ENCODE data around the gene NACA2.

The NACA2 gene

DNA sequence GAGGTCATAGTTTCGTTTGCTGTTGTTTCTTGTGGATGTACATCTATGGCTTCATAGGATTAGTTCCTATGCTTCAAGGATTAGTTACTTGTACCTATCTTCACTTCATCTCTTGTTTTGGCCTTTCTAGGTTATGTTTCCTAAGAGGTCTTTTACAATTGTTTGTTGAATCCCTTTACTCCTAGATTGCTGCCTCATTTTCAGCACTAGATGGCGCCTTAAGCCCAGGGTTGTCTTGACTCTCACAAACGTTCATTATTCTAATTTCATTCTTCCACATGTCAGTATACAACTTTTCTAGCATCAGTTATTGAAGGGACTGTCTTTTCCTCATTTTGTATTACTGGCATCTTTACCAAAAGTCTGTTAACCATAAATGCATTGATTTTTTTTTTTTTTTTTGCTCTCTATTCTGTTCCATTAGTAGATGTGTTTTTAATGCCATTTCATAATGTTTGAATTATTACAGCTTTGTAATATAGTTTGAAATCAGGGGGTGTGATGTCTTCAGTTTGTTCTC is 45.0 kb upstream of the NACA2 start:
- Histone ChIP-seq H3K27me3 (ENCODE audit: insufficient read depth, low read length, poor library complexity) (no peaks in the 10 kb centered on the region), H2AFZ (ENCODE audit: low read depth, low read length) (no peak overlapping the region), H3K4me2 (ENCODE audit: insufficient read depth, low read length) (no peak overlapping the region), H3K36me3 (ENCODE audit: insufficient read depth, low read length) (no peaks in the 10 kb centered on the region), H4K20me1 (ENCODE audit: insufficient read depth, low read length) (no peaks in the 10 kb centered on the region), H3K4me1 (ENCODE audit: insufficient read depth, low read length) (no peaks in the 10 kb centered on the region), H3K27ac (ENCODE audit: low read length) (no peak overlapping the region), H3K79me2 (ENCODE audit: insufficient read depth, low read length) (no peaks in the 10 kb centered on the region), H3K9me3 (ENCODE audit: insufficient read depth, low read length, severe bottlenecking) (no peaks in the 10 kb centered on the region), H3K9ac (ENCODE audit: low read depth, low read length) (no peak overlapping the region), H3K4me3 (ENCODE audit: low read depth in 1 of 2, low read length in 2 of 2) (no peak overlapping the region)
- DNase-seq (peak; percentile 66), ATAC-seq (ENCODE audit: insufficient read depth, low read depth) (peak; percentile 52; the same call in 1 of the 3 replicates)
- TF ChIP-seq EZH2 (IDR thresholded peaks at IDR 0.05; ENCODE audit: borderline replicate concordance, low read depth, low read length, severe bottlenecking) (no peak), CTCF (IDR thresholded peaks at IDR 0.05; ENCODE audit: borderline replicate concordance, extremely low read depth, low read length, poor library complexity, severe bottlenecking) (peak; percentile 93)

DNA sequence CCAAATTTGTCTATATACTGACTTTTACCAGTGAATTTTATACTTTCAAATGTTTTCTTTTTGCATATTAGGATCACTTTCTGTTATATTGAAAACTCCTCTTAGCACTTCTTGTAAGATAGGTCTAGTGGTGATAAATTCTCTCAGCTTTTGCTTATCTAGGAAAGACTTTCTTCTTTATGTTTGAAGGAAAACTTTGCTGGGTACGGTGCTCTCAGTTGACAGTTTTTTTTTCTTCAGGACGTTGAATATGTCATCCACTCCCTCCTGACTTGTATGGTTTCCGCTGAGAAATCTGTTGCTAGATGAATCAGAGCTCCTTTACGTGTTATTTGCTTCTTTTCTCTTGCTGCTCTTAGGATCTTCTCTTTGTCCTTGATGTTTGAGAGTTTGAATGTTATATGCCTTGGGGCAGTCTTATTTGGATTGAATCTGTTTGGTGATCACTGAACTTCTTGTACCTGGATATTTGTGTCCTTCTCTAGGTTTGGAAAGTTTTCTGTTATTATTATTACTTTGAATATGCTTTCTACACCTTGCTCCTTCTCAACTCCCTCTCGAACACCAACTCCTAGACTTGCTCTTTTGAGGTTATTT is 44.0 kb upstream of the NACA2 start:
- H3K27me3 ChIP-seq (ENCODE audit: insufficient read depth, low read length, poor library complexity): no peaks in the 10 kb centered on the region
- H3K27ac ChIP-seq (ENCODE audit: low read length): no peak overlapping the region
- no peaks in the 10 kb centered on the region for H4K20me1 ChIP-seq (ENCODE audit: insufficient read depth, low read length)
- H3K79me2 ChIP-seq (ENCODE audit: insufficient read depth, low read length): no peaks in the 10 kb centered on the region
- H3K36me3 ChIP-seq (ENCODE audit: insufficient read depth, low read length): no peaks in the 10 kb centered on the region
- H3K4me3 ChIP-seq (ENCODE audit: low read depth in 1 of 2, low read length in 2 of 2): no peak overlapping the region
- no peak overlapping the region for H3K9ac ChIP-seq (ENCODE audit: low read depth, low read length)
- ATAC-seq (ENCODE audit: insufficient read depth, low read depth) (no peak), DNase-seq (no peak)
- no peaks in the 10 kb centered on the region for H3K4me1 ChIP-seq (ENCODE audit: insufficient read depth, low read length)
- TF ChIP-seq EZH2 (IDR thresholded peaks at IDR 0.05; ENCODE audit: borderline replicate concordance, low read depth, low read length, severe bottlenecking) (no peak), CTCF (IDR thresholded peaks at IDR 0.05; ENCODE audit: borderline replicate concordance, extremely low read depth, low read length, poor library complexity, severe bottlenecking) (no peak)
- H2AFZ ChIP-seq (ENCODE audit: low read depth, low read length): no peak overlapping the region
- no peaks in the 10 kb centered on the region for H3K9me3 ChIP-seq (ENCODE audit: insufficient read depth, low read length, severe bottlenecking)
- no peak overlapping the region for H3K4me2 ChIP-seq (ENCODE audit: insufficient read depth, low read length)

GRCh38 chr17:61634011-61634539 is 43.1 kb upstream of the NACA2 start:
- Histone ChIP-seq H3K4me2 (ENCODE audit: insufficient read depth, low read length) (no peak overlapping the region), H4K20me1 (ENCODE audit: insufficient read depth, low read length) (no peaks in the 10 kb centered on the region), H3K4me3 (ENCODE audit: low read depth in 1 of 2, low read length in 2 of 2) (no peak overlapping the region), H3K9me3 (ENCODE audit: insufficient read depth, low read length, severe bottlenecking) (no peaks in the 10 kb centered on the region), H3K36me3 (ENCODE audit: insufficient read depth, low read length) (no peaks in the 10 kb centered on the region), H3K9ac (ENCODE audit: low read depth, low read length) (no peak overlapping the region), H2AFZ (ENCODE audit: low read depth, low read length) (no peak overlapping the region), H3K27me3 (ENCODE audit: insufficient read depth, low read length, poor library complexity) (no peaks in the 10 kb centered on the region), H3K27ac (ENCODE audit: low read length) (no peak overlapping the region), H3K4me1 (ENCODE audit: insufficient read depth, low read length) (no peaks in the 10 kb centered on the region), H3K79me2 (ENCODE audit: insufficient read depth, low read length) (no peaks in the 10 kb centered on the region)
- ATAC-seq (ENCODE audit: insufficient read depth, low read depth): no peak
- DNase-seq: no peak
- TF ChIP-seq EZH2 (IDR thresholded peaks at IDR 0.05; ENCODE audit: borderline replicate concordance, low read depth, low read length, severe bottlenecking): no peak
- TF ChIP-seq CTCF (IDR thresholded peaks at IDR 0.05; ENCODE audit: borderline replicate concordance, extremely low read depth, low read length, poor library complexity, severe bottlenecking): no peak

Measured in DND-41 (cell line).